ENCODE results near the gene AIM2.

GRCh38 chr1:159121526-159121925 is 45.0 kb upstream of the AIM2 start:
- no peak for TF ChIP-seq CTCF (IDR thresholded peaks at IDR 0.05; ENCODE audit: low read length)
- no peak for TF ChIP-seq EZH2phosphoT487 (IDR thresholded peaks at IDR 0.05; ENCODE audit: low read length)

Measured in MM.1S (cell line).